Measurements from ENCODE around the gene ALPK1.

- TF ChIP-seq CTCF (IDR thresholded peaks at IDR 0.05): no peak
- TF ChIP-seq POLR2A (IDR thresholded peaks at IDR 0.05): no peak
Measured at GRCh38 chr4:112312610-112313239, 15.6 kb downstream of the ALPK1 start.

All from prostate gland (tissue), 2 donors.